NK-92 treated with Interleukin-12 subunit alpha and Interleukin-12 subunit beta, amount 100 ng/mL, for 24 hours (cell line): ENCODE data around the gene TRPC4AP.
A peak's percentile ranks its signal among the peaks of the same experiment; 100 is the strongest.
"Not testable (repeated sequence)": the region's sequence is repeated elsewhere in the genome, so short reads cannot be mapped to it uniquely, and the experiment has no call there.

Experiments
- DNase-seq: peaks from one replicate; lab custom pipeline; 2025; lab: John Stamatoyannopoulos, UW

The TRPC4AP gene

GRCh38 chr20:35092524-35093266, at the start of gene TRPC4AP:
TSS of gene TRPC4AP (minus strand) at chr20:35092807. CDS start at chr20:35092781, 26 bp downstream.
- peak; percentile 80 for DNase-seq

- peak; percentile 56 for DNase-seq
Observed at GRCh38 chr20:35135867-35136586, 43.4 kb upstream of the TRPC4AP start.

- DNase-seq, result no peak
Observed at GRCh38 chr20:35134880-35135279, 42.3 kb upstream of the TRPC4AP start.

GRCh38 chr20:35134472-35134871, 41.9 kb upstream of the TRPC4AP start:
- no peak for DNase-seq

GRCh38 chr20:35133735-35134134, 41.1 kb upstream of the TRPC4AP start:
- DNase-seq, result no peak

- no peak for DNase-seq
Observed at GRCh38 chr20:35133031-35133430, 40.4 kb upstream of the TRPC4AP start.

- DNase-seq, result no peak
Observed at GRCh38 chr20:35131934-35132333, 39.3 kb upstream of the TRPC4AP start.

- peak; percentile 18 for DNase-seq
Observed at GRCh38 chr20:35129647-35130069, 37.1 kb upstream of the TRPC4AP start.

- no peak for DNase-seq
Observed at GRCh38 chr20:35125753-35126152, 33.1 kb upstream of the TRPC4AP start.

- no peak for DNase-seq
Observed at GRCh38 chr20:35122756-35123405, 30.3 kb upstream of the TRPC4AP start.

- DNase-seq, result no peak
Observed at GRCh38 chr20:35121186-35121585, 28.6 kb upstream of the TRPC4AP start.

- DNase-seq, result no peak
Observed at GRCh38 chr20:35120012-35120701, 27.6 kb upstream of the TRPC4AP start.

- DNase-seq, result no peak
Observed at GRCh38 chr20:35117629-35118028, 25.0 kb upstream of the TRPC4AP start.

- no peak for DNase-seq
Observed at GRCh38 chr20:35117196-35117595, 24.6 kb upstream of the TRPC4AP start.

GRCh38 chr20:35116258-35116657, 23.7 kb upstream of the TRPC4AP start:
- no peak for DNase-seq

GRCh38 chr20:35115606-35116005, 23.0 kb upstream of the TRPC4AP start:
- DNase-seq, result no peak

- DNase-seq, result not testable (repeated sequence)
Observed at GRCh38 chr20:35112276-35112675, 19.7 kb upstream of the TRPC4AP start.

- DNase-seq, result no peak
Observed at GRCh38 chr20:35111141-35111888, 18.7 kb upstream of the TRPC4AP start.

GRCh38 chr20:35108921-35109320, 16.3 kb upstream of the TRPC4AP start:
- no peak for DNase-seq

GRCh38 chr20:35106827-35107380, 14.3 kb upstream of the TRPC4AP start:
- no peak for DNase-seq

GRCh38 chr20:35104685-35105295, 12.2 kb upstream of the TRPC4AP start:
- DNase-seq, result no peak
